Skeletal muscle tissue (tissue), 4 donors: Measurements from ENCODE around the gene MAPT. TPM values are rescaled to one million over a fixed set of nuclear protein-coding genes. Genes with fewer than 3 reads are reported as not detected.

Source experiments
- H3K27ac ChIP-seq: one replicate; pipeline ENCODE4 v1.7.0; 2013; ENCODE audit warnings: mild to moderate bottlenecking, low read depth, low read length, inconsistent platforms
- H3K27me3 ChIP-seq, 3 donors: one replicate each; pipeline ENCODE4 v1.7.0; 2013; ENCODE audit warnings: low read length in 3 of 3; ENCODE audit not compliant: control insufficient read depth in 3 of 3, insufficient read depth in 3 of 3
- H3K36me3 ChIP-seq, 3 donors: one replicate each; pipeline ENCODE4 v1.7.0; 2013; ENCODE audit warnings: low read length in 3 of 3; ENCODE audit not compliant: control insufficient read depth in 3 of 3, insufficient read depth in 3 of 3
- H3K4me1 ChIP-seq, 3 donors: one replicate each; pipeline ENCODE4 v1.7.0; 2013; ENCODE audit warnings: low read length in 3 of 3, mild to moderate bottlenecking in 3 of 3; ENCODE audit not compliant: control insufficient read depth in 3 of 3, insufficient read depth in 3 of 3
- H3K4me3 ChIP-seq, 3 donors: one replicate each; pipeline ENCODE4 v1.7.0; 2013; ENCODE audit warnings: low read length in 3 of 3
- H3K9ac ChIP-seq, 3 donors: one replicate each; pipeline ENCODE4 v1.7.0; 2013; ENCODE audit warnings: low read length in 3 of 3, mild to moderate bottlenecking in 3 of 3, moderate library complexity in 2 of 3, low read depth in 1 of 3
- H3K9me3 ChIP-seq, 3 donors: one replicate each; pipeline ENCODE4 v1.7.0; 2013; ENCODE audit warnings: low read length in 3 of 3; ENCODE audit not compliant: control insufficient read depth in 3 of 3
- total RNA-seq: library from RNA; depleted of rRNA; stranded (reverse); fragments of >200 nt; gene quantifications from one replicate; pipeline ENCODE4 v1.2.3, GENCODE V29; 2014
- donor health status: Osteomylitis.

MAPT gene
- total RNA-seq: 4.7 TPM

DNA sequence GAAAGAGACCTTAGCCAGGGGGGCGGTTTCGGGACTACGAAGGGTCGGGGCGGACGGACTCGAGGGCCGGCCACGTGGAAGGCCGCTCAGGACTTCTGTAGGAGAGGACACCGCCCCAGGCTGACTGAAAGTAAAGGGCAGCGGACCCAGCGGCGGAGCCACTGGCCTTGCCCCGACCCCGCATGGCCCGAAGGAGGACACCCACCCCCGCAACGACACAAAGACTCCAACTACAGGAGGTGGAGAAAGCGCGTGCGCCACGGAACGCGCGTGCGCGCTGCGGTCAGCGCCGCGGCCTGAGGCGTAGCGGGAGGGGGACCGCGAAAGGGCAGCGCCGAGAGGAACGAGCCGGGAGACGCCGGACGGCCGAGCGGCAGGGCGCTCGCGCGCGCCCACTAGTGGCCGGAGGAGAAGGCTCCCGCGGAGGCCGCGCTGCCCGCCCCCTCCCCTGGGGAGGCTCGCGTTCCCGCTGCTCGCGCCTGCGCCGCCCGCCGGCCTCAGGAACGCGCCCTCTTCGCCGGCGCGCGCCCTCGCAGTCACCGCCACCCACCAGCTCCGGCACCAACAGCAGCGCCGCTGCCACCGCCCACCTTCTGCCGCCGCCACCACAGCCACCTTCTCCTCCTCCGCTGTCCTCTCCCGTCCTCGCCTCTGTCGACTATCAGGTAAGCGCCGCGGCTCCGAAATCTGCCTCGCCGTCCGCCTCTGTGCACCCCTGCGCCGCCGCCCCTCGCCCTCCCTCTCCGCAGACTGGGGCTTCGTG is at the start of gene MAPT:
MAPT (plus strand) TSS at position 533 of the 763 bp plus-strand sequence. CDS start 67,784 bp downstream, outside the sequence.
- Histone ChIP-seq H3K4me3 (peak within 1 kb of the TSS; percentile 78 to 96 (median 91)), H3K27me3 (peaks cover 0 to 12% (median 0%) of the 10 kb centered on the region in 3 donors), H3K27ac (peak within 1 kb of the TSS; percentile 89), H3K9me3 (no peaks in the 10 kb centered on the region), H3K36me3 (no peaks in the 10 kb centered on the region), H3K4me1 (peaks cover 16 to 35% (median 19%) of the 10 kb centered on the region in 3 donors), H3K9ac (peak within 1 kb of the TSS; percentile 81 to 96 (median 85))

DNA sequence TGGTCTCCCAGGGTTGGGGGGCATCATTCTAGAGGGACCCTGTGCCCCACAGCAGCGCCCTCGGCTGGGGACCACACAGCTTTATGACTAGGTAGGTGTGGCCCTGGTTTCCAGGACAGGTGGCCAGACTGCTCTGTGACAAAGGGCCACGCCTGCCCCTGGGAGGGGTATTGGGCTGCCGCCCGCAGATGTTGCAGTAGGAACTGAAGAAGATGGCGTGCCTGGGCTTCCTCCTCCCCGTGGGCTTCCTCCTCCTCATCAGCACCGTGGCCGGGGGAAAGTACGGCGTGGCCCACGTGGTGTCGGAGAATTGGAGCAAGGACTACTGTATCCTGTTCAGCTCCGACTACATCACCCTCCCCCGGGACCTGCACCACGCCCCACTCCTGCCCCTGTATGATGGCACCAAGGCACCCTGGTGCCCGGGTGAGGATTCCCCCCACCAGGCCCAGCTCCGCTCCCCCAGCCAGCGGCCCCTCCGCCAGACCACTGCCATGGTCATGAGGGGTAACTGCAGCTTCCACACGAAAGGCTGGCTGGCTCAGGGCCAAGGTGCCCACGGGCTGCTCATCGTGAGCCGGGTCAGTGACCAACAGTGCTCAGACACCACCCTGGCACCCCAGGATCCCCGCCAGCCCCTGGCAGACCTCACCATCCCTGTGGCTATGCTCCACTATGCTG is 49.5 kb upstream of the MAPT start, which contains the start of gene SPPL2C:
SPPL2C (plus strand) TSS at position 187 of the 681 bp plus-strand sequence; CDS start at position 213, 26 bp downstream.
- no peaks in the 10 kb centered on the region for H3K36me3 ChIP-seq
- peaks cover 0 to 16% (median 7%) of the 10 kb centered on the region in 3 donors for H3K27me3 ChIP-seq
- H3K4me1 ChIP-seq: peaks cover 10 to 15% (median 10%) of the 10 kb centered on the region in 3 donors
- no peaks in the 10 kb centered on the region for H3K9me3 ChIP-seq
- no peak within 1 kb of the TSS for H3K4me3 ChIP-seq
- no peak within 1 kb of the TSS for H3K27ac ChIP-seq
- no peak within 1 kb of the TSS for H3K9ac ChIP-seq

DNA sequence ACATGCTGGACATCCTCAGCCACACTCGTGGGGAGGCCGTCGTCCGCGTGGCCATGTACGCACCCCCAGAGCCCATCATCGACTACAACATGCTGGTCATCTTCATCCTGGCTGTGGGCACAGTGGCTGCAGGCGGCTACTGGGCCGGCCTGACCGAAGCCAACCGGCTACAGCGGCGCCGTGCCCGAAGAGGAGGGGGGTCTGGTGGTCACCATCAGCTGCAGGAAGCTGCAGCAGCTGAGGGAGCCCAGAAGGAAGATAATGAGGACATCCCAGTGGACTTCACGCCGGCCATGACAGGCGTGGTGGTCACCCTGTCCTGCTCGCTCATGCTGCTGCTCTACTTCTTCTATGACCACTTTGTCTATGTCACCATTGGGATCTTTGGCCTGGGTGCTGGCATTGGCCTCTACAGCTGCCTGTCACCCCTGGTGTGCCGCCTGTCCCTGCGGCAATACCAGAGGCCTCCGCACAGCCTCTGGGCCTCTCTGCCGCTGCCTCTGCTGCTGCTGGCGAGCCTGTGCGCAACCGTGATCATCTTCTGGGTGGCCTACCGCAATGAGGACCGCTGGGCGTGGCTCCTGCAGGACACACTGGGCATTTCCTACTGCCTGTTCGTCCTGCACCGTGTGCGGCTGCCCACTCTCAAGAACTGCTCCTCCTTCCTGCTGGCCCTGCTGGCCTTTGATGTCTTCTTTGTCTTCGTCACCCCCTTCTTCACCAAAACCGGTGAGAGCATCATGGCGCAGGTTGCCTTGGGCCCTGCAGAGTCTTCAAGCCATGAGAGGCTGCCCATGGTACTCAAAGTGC is 48.8 kb upstream of the MAPT start:
- H3K4me3 ChIP-seq: no peak overlapping the region
- H3K9me3 ChIP-seq: no peaks in the 10 kb centered on the region
- peaks cover 0 to 16% (median 4%) of the 10 kb centered on the region in 3 donors for H3K27me3 ChIP-seq
- H3K4me1 ChIP-seq: peaks cover 10 to 15% (median 10%) of the 10 kb centered on the region in 3 donors
- no peak overlapping the region for H3K9ac ChIP-seq
- no peak overlapping the region for H3K27ac ChIP-seq
- H3K36me3 ChIP-seq: no peaks in the 10 kb centered on the region

DNA sequence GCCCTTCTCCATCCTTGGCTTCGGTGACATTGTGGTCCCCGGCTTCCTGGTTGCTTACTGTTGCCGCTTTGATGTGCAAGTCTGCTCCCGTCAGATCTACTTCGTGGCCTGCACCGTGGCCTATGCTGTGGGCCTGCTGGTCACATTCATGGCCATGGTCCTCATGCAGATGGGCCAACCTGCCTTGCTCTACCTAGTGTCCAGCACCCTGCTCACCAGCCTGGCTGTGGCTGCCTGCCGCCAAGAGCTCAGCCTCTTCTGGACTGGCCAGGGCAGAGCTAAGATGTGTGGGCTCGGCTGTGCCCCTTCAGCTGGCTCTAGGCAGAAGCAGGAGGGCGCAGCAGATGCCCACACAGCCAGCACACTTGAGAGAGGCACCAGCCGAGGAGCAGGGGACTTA is 48.1 kb upstream of the MAPT start:
- no peaks in the 10 kb centered on the region for H3K9me3 ChIP-seq
- H3K36me3 ChIP-seq: no peaks in the 10 kb centered on the region
- peaks cover 10 to 15% (median 10%) of the 10 kb centered on the region in 3 donors for H3K4me1 ChIP-seq
- H3K4me3 ChIP-seq: no peak overlapping the region
- no peak overlapping the region for H3K9ac ChIP-seq
- H3K27ac ChIP-seq: no peak overlapping the region
- H3K27me3 ChIP-seq: peaks cover 0 to 16% (median 6%) of the 10 kb centered on the region in 3 donors

DNA sequence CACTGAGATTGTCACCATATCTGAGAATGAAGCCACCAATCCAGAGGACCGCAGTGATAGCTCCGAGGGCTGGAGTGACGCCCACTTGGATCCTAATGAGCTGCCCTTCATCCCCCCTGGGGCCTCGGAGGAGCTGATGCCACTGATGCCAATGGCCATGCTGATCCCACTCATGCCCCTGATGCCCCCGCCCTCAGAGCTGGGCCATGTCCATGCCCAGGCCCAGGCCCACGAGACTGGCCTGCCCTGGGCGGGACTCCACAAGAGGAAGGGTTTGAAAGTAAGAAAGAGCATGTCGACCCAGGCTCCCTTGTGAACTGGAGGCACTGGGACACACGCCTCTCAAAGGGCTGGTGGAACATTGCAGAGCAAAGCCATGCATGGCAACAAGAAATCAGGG is 47.7 kb upstream of the MAPT start:
- H3K27ac ChIP-seq: no peak overlapping the region
- H3K9ac ChIP-seq: no peak overlapping the region
- peaks cover 0 to 16% (median 6%) of the 10 kb centered on the region in 3 donors for H3K27me3 ChIP-seq
- H3K36me3 ChIP-seq: no peaks in the 10 kb centered on the region
- H3K4me1 ChIP-seq: peaks cover 10 to 15% (median 10%) of the 10 kb centered on the region in 3 donors
- H3K9me3 ChIP-seq: no peaks in the 10 kb centered on the region
- H3K4me3 ChIP-seq: no peak overlapping the region

DNA sequence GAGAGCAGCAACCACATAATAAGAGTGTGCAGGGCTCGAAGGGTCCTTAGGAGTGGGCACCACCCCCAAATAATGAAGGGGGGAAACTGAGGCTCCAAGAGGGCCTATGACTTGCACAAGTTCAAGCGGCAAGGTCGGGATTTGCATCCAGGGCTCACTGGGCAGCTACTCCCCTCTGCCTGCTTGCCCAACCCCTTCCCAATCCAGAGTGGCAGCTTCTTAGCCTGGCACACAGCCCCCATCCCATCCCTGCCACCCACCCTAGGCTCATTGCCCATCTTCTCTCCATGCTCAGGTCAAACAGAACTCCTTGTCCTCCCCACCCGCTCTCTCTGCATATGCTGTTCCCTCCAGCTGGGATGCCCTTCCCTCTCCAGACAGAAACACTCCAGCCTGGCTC is 47.3 kb upstream of the MAPT start:
- Histone ChIP-seq H3K27ac (no peak overlapping the region), H3K4me1 (peaks cover 10 to 15% (median 10%) of the 10 kb centered on the region in 3 donors), H3K36me3 (no peaks in the 10 kb centered on the region), H3K4me3 (no peak overlapping the region), H3K9ac (no peak overlapping the region), H3K9me3 (no peaks in the 10 kb centered on the region), H3K27me3 (peaks cover 0 to 20% (median 6%) of the 10 kb centered on the region in 3 donors)

DNA sequence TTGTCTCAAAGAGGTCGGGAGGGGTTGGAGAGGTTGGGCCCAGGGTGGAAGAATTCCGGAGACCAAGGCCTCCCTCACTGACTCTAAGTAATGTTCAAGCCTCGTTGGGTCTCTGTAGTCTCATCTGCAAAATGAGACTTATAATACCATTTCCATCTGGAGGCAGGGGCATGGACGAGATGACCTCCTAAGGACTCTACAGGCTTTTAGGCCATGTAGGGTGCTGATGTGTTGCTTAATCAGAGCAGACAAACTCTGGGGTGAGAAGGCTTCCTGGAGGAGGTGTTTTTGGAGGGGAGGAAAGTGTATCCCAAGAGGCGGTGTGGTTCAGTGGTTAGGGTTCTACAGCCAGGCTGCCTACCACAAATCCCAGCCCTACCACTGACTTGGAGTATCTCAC is 46.6 kb upstream of the MAPT start:
- Histone ChIP-seq H3K9me3 (no peaks in the 10 kb centered on the region), H3K27me3 (peaks cover 0 to 22% (median 9%) of the 10 kb centered on the region in 3 donors), H3K4me3 (no peak overlapping the region), H3K9ac (no peak overlapping the region), H3K27ac (no peak overlapping the region), H3K4me1 (peaks cover 10 to 15% (median 10%) of the 10 kb centered on the region in 3 donors), H3K36me3 (no peaks in the 10 kb centered on the region)

DNA sequence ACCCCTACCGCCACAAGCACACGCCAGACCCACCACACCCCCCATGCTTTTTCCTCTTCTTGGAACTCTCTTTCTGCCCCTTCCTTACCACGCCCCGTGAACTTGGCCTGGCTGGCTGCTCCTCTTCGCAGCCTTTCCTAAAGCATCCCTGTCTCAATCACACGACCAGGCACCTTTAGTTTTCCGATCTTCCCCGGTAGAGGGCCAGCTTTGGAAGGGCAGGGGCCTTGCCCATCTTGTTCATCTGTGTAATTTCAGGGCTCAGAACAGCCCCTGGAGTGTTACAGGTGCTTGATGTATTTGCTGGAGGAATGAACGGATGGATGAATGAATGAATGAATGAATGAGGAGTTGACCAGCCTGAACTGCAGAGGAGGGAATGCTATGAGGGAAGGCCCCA is 45.9 kb upstream of the MAPT start:
- Histone ChIP-seq H3K9me3 (no peaks in the 10 kb centered on the region), H3K4me3 (no peak overlapping the region), H3K9ac (peak overlapping the region in 1 of 3 donors; percentile 50), H3K36me3 (no peaks in the 10 kb centered on the region), H3K27ac (no peak overlapping the region), H3K4me1 (peaks cover 10 to 15% (median 10%) of the 10 kb centered on the region in 3 donors), H3K27me3 (peaks cover 0 to 22% (median 9%) of the 10 kb centered on the region in 3 donors)

DNA sequence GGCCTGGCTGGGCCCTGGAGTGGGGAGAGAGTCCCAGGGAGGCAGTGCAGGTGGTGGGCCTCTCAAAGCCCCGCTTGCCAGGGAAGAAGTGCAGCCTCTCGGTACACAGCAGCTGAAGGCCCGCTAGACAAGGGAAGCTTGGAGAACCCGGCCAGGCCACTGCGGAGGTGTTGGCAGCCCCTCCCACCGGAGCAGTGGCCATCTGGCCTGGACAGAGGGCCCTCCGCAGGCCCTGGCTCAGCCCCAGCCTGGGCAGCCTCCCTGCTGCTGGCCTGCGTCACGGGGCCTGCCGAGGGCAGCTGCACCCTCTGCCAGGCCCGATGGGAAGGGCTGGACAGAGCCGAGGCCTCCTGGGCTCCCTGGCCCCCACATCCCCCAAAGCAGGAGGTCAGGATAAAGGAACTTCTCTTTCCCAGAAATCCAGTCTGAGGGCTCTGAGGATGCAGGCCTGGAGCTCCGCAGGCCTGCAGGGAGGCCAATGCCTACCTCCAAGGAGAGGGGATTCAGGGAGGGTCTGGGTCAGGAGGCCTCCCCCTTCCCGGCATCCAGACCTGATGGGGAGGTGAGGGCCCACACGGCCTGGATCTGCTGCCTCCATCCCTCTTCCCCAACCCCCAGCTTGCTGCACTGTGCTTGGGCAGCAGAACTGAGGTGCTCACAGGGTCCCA is 45.4 kb upstream of the MAPT start:
- peaks cover 0 to 24% (median 6%) of the 10 kb centered on the region in 3 donors for H3K27me3 ChIP-seq
- H3K9ac ChIP-seq: peak overlapping the region in 2 of 3 donors; percentile 50 to 51

More for the DNA sequence above, 45.4 kb upstream of the MAPT start:
- Histone ChIP-seq H3K4me3 (no peak overlapping the region), H3K36me3 (no peaks in the 10 kb centered on the region), H3K9me3 (no peaks in the 10 kb centered on the region), H3K27ac (no peak overlapping the region), H3K4me1 (peaks cover 10 to 15% (median 10%) of the 10 kb centered on the region in 3 donors)
